Liver (tissue), 3 donors: ENCODE data around the gene TAAR9.

ENCODE experiments used
- CTCF ChIP-seq: fragments of 150-350 bp; IDR thresholded peaks from 2 replicates; pipeline ENCODE4 v1.5.1; 2017; ENCODE audit warnings: improper control_type of control experiment, low read depth, low read length; ENCODE audit not compliant: missing input control
- EGR1 ChIP-seq, 2 donors: IDR thresholded peaks; 2 replicates each; pipeline ENCODE4 v1.6.1; 2016 to 2018; ENCODE audit warnings: antibody characterized with exemption in 2 of 2, low read depth in 2 of 2
- FOXA1 ChIP-seq: IDR thresholded peaks from 2 replicates; pipeline ENCODE4 v1.6.1; 2016; ENCODE audit warnings: antibody characterized with exemption
- GABPA ChIP-seq, 2 donors: IDR thresholded peaks in 1 of 2; conservative IDR thresholded peaks in 1 of 2; 2 replicates each; pipeline ENCODE4 v1.6.1; 2016; ENCODE audit warnings: antibody characterized with exemption in 2 of 2, mild to moderate bottlenecking in 1 of 2, moderate library complexity in 1 of 2
- MAX ChIP-seq: IDR thresholded peaks from 2 replicates; pipeline ENCODE4 v1.6.1; 2016; ENCODE audit warnings: antibody characterized with exemption
- REST ChIP-seq: IDR thresholded peaks from 2 replicates; pipeline ENCODE4 v1.6.1; 2016; ENCODE audit warnings: antibody characterized with exemption, mild to moderate bottlenecking
- RXRA ChIP-seq, 2 donors: IDR thresholded peaks; 2 replicates each; pipeline ENCODE4 v1.6.1; 2017 to 2018; ENCODE audit warnings: antibody characterized with exemption in 2 of 2, mild to moderate bottlenecking in 1 of 2
- TAF1 ChIP-seq: conservative IDR thresholded peaks from 2 replicates; pipeline ENCODE4 v1.6.1; 2016; ENCODE audit warnings: antibody characterized with exemption, mild to moderate bottlenecking
- donor health status: healthy.
- donor health status: healthy.

DNA sequence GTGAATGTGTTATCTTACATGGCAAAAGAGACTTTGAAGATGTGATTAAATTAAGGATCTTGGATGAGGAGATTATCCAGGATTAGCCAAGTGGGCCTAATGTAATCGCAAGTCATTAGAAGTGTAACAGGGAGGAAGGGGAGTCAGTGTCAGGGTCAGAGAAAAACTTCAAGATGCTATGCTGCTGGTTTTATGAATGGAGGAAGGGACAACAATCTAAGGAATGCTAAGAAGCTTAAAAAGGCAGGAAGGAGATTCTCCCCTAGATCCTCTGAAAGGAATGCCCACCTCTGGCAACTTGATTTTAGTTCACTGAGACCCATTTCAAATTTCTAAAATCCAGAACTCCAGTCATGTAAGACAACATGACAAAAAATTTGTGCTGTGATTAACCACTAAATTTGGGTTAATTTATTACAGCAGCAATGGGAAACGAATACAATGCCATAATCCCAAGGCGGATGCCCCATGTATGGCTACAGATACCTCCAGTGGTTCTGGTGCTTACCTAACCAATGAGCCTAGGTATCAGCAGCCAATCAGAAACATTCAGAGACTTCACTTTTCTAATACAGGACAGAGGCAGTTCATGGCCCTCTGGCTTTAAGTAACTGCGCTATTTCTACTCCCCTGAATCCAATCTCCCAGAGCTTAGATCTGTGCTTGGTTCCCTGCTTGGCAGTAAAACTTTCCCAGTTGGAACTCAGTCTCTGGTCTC lies 10.8 kb downstream of the TAAR9 start:
- TF ChIP-seq CTCF (no peak), TAF1 (no peak), MAX (no peak), REST (no peak), GABPA (IDR thresholded peaks at IDR 0.05 in 1 of 2, conservative IDR thresholded peaks at IDR 0.05 in 1 of 2) (no peak), RXRA (IDR thresholded peaks at IDR 0.05) (no peak), FOXA1 (no peak), EGR1 (IDR thresholded peaks at IDR 0.05; ENCODE audit: low read depth in 2 of 2) (no peak)
